HAP-1 (cell line): ENCODE data around the gene KNTC1.
"Not testable (repeated sequence)": the region's sequence is repeated elsewhere in the genome, so short reads cannot be mapped to it uniquely, and the experiment has no call there.

Experiments used
- DNase-seq, 2 experiments: peaks; one replicate each; pipeline ENCODE4 v3.0.0-alpha.2; 2016 to 2020; ENCODE audit warnings: low spot score in 2 of 2
- H3K27me3 ChIP-seq: fragments of 250-450 bp; sonication (Bioruptor Pico); 2 replicates; pipeline ENCODE4 v1.5.1; 2020; ENCODE audit warnings: low read depth, mild to moderate bottlenecking, moderate library complexity
- H3K36me3 ChIP-seq: fragments of 250-450 bp; sonication (Bioruptor Pico); replicated peaks from 2 replicates; pipeline ENCODE4 v1.5.1; 2020; ENCODE audit warnings: mild to moderate bottlenecking
- H3K4me1 ChIP-seq: fragments of 250-450 bp; sonication (Bioruptor Pico); 2 replicates; pipeline ENCODE4 v1.5.1; 2020; ENCODE audit warnings: mild to moderate bottlenecking
- H3K4me3 ChIP-seq: fragments of 250-450 bp; sonication (Bioruptor Pico); 2 replicates; pipeline ENCODE4 v1.5.1; 2020; ENCODE audit warnings: mild to moderate bottlenecking, moderate library complexity
- H3K9me3 ChIP-seq: fragments of 250-450 bp; sonication (Bioruptor Pico); 2 replicates; pipeline ENCODE4 v1.5.1; 2020; ENCODE audit warnings: mild to moderate bottlenecking, moderate library complexity
- in situ Hi-C: fragments of 300-500 bp; cut with MboI; formaldehyde crosslinking; loops from 3 replicates; pipeline ENCODE4 v1.14.3; 2020; ENCODE audit warnings: low sequenced_read_pairs, inconsistent platforms, mixed read lengths

KNTC1 gene

DNA sequence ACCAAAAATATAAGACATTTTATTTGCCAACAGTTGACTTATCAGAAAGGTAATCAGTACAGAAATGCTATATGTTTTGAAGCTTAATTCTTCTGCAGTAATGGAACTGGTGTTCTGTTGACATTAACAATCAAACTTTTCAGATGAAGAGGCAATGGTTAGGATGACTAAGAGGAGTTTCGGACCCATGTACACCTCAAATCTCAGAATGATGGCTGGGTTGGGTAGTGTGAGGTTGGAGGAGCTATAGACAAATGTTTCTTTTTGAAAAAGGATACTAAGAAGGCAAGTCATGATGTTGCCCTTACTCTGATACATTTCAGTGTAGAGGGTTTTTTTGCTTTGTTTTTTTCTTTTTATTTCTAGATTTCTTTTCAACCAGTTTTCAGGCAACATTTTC lies 66.9 kb downstream of the KNTC1 start:
- in situ Hi-C loops: loop anchor here (25.0 kb wide), 1 partner anchor 1018 kb away; the partner anchor contains the start of gene DDX55
- H3K4me1 ChIP-seq: no peaks in the 10 kb centered on the region
- no peaks in the 10 kb centered on the region for H3K9me3 ChIP-seq
- no peaks in the 10 kb centered on the region for H3K27me3 ChIP-seq
- no peak overlapping the region for H3K4me3 ChIP-seq
- no peak for DNase-seq
- peaks cover 62% of the 10 kb centered on the region for H3K36me3 ChIP-seq

DNA sequence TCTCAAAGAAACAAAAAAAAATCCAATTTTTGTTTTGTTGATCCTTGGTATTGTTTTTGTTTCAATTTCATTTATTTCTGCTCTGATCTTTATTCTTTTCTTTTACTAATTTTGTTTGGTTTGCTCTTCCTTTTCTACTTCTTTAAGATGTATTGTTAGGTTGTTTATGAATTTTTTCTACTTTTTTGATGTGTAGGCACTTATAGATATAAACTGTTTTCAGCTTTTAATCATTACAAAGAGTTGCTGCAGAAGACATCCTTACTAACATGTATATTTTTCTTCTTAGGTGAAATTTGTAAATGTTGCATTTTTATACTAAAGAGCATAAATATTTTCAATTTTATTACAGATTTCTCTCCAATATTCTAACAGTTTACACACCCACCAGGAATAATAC lies 69.8 kb downstream of the KNTC1 start:
- Histone ChIP-seq H3K4me1 (no peaks in the 10 kb centered on the region; the same call in 1 of the 2 replicates), H3K27me3 (no peaks in the 10 kb centered on the region), H3K4me3 (no peak overlapping the region), H3K9me3 (no peaks in the 10 kb centered on the region), H3K36me3 (peaks cover 43% of the 10 kb centered on the region)
- in situ Hi-C loops: loop anchor here (25.0 kb wide), 1 partner anchor 1015 kb away; the partner anchor contains the start of gene DDX55
- no peak for DNase-seq

DNA sequence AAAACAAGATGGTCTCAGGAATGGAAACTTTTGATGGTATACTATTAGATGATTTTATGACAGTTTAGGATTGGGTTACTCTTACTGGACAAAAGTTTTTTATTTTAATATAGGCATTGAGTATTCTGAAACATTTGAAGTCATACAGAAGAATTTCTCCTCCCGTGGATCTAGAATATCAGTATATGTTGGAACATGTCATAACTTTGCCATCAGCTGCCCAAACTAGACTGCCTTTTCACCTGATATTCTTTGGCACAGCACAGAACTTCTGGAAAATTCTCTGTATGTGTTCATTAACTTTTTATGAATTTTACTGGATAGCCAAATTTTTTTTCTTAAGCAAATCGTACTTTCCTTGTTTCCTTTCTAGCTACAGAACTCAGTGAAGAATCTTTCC lies 75.4 kb downstream of the KNTC1 start:
- H3K4me3 ChIP-seq: no peak overlapping the region
- DNase-seq: no peak
- in situ Hi-C loops: no loop called here
- no peaks in the 10 kb centered on the region for H3K27me3 ChIP-seq
- no peaks in the 10 kb centered on the region for H3K9me3 ChIP-seq
- no peaks in the 10 kb centered on the region; the same call in 1 of the 2 replicates for H3K4me1 ChIP-seq
- H3K36me3 ChIP-seq: peaks cover 52% of the 10 kb centered on the region

DNA sequence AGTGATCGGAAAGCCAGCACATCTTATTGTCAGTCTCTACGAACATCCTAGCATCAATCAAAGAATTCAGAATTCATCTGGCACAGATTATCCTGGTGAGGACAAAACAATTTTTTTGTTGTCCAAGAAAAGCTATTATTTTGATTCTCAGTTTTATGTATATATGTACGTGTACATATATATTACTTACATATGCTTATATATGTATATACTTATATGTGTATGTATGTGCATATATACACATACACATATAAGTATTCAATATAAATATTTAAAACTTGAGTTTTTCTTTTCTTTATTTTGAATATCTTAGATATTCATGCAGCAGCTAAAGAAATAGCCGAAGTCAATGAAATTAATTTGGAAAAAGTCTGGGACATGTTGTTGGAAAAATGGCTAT lies 77.9 kb downstream of the KNTC1 start:
- Histone ChIP-seq H3K4me1 (no peaks in the 10 kb centered on the region; the same call in 1 of the 2 replicates), H3K4me3 (no peak overlapping the region), H3K36me3 (peaks cover 56% of the 10 kb centered on the region), H3K27me3 (no peaks in the 10 kb centered on the region), H3K9me3 (no peaks in the 10 kb centered on the region)
- in situ Hi-C loops: no loop called here
- DNase-seq: no peak

DNA sequence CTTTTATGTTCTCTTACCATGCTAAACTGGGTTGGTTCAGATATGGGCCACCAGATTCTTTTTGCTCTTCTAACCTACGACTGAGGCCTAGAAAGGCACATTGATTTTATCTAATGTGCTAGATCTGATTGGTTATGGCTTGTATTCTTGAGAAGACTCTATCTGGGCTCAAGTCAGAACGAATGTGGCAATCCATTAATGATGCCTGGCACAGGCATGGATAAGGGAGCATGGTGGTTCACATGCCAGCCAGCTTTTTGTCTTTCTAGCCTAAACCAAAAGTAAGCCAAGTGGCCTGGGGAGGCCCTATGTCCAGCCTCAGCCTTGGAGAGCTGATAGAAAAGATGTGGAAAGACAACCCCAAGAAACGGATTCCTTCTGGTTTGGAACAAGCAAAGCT lies 82.7 kb downstream of the KNTC1 start:
- in situ Hi-C loops: no loop called here
- DNase-seq: no peak

DNA sequence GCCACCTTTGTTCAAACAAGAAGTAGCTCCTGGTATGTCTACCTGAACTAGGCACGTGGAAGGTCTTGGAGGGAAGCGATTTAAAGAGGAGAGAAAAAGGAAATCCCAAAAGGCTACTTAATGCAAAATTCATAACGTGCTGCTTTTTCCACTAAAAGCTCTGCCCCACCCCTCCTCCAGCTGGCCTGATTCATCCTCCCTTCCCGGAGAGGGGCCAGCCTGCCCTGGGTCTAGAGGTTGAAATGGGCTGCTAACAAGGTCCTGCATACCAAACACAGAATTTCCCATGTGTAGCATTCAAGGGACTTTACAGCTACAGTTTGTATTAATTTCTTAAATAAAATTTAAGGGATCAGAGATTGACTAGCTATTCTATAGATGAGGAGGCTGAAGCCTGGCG lies 83.2 kb downstream of the KNTC1 start:
- DNase-seq: no peak
- H3K9me3 ChIP-seq: no peaks in the 10 kb centered on the region
- H3K4me1 ChIP-seq: no peaks in the 10 kb centered on the region
- H3K4me3 ChIP-seq: no peak overlapping the region
- peaks cover 77% of the 10 kb centered on the region for H3K36me3 ChIP-seq
- in situ Hi-C loops: no loop called here
- no peaks in the 10 kb centered on the region for H3K27me3 ChIP-seq

More for the DNA sequence above, 82.7 kb downstream of the KNTC1 start:
- H3K27me3 ChIP-seq: no peaks in the 10 kb centered on the region
- no peaks in the 10 kb centered on the region for H3K4me1 ChIP-seq
- H3K4me3 ChIP-seq: no peak overlapping the region
- H3K9me3 ChIP-seq: no peaks in the 10 kb centered on the region
- peaks cover 77% of the 10 kb centered on the region for H3K36me3 ChIP-seq

DNA sequence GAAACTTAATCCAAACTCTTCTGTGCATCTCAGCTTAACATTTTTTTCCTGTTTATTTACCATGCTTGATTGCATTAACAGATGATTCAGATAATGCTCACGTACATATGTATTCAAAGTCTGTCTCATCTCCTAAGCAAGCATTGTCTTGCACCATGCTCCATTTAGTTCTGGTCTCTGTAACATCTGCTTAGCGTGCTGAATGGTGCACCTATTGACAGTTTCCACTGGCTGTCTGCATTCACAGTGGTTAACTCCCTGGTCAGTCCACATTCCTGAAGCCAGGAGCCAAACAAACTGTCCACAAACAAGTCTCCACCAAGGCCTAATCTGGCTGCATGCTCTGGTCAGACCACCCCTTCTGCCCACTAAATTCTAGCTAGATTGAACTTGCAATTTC lies 83.9 kb downstream of the KNTC1 start:
- no peaks in the 10 kb centered on the region for H3K4me1 ChIP-seq
- H3K4me3 ChIP-seq: no peak overlapping the region
- DNase-seq: no peak
- H3K27me3 ChIP-seq: no peaks in the 10 kb centered on the region
- no peaks in the 10 kb centered on the region for H3K9me3 ChIP-seq
- H3K36me3 ChIP-seq: peaks cover 80% of the 10 kb centered on the region
- in situ Hi-C loops: no loop called here

DNA sequence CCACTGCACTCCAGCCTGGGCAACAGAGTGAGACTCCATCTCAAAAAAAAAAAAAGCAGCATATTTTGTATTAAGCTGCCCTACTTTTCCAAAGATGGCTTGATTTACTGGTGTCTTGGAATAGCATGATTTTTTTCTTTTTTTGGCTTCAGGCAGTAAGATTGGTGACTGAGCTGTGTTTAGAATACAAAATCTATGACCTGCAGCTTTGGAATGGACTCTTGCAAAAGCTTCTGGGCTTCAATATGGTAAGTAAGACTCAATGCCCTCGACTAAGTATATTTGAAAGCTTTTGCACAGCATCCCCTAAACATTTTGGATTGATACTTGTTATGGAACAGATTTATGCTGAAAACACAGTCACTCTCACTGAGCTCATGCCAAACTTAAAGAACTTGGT lies 87.8 kb downstream of the KNTC1 start:
- Histone ChIP-seq H3K4me3 (no peak overlapping the region), H3K4me1 (no peaks in the 10 kb centered on the region), H3K27me3 (no peaks in the 10 kb centered on the region), H3K9me3 (no peaks in the 10 kb centered on the region), H3K36me3 (peaks cover 89% of the 10 kb centered on the region)
- DNase-seq: no peak
- in situ Hi-C loops: no loop called here

DNA sequence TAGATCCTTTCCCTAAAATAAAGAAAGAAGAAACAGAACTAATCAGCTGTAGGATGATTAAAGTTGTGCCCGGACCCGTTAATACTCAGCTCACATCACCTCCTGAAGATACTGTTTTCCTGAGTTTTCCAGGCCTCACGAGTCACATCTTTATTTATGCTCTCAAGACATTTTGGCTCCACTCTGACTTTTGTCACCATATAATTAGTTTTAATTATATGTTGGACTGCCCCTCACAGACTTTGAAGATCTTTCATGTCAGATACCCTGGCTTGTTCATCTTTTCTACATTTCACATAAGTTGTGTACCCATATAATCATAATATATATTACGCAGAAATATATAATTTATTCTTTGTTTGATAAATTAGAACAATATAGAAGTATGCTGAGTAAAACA lies 88.7 kb downstream of the KNTC1 start:
- Histone ChIP-seq H3K9me3 (no peaks in the 10 kb centered on the region), H3K4me1 (no peaks in the 10 kb centered on the region), H3K4me3 (no peak overlapping the region), H3K36me3 (peaks cover 88% of the 10 kb centered on the region), H3K27me3 (no peaks in the 10 kb centered on the region)
- in situ Hi-C loops: no loop called here
- no peak for DNase-seq

DNA sequence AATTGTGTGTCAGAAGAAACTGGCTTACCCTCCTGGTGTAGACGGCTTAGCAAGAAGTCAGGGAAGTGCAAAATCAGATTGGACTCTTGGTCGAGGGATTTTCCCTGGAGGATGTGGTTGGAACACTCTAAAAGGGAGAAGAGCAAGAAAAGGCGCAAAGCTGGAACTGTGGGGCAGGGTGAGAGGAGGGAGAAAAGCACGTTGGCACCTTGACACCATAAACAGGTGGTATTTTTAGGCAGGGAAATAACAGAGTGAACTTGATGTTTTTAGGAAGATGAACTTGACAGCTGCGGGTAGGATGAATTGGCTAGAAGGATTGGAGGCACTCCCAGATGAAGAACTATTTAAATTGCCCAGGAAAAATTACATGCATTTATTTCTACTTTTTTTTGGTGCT lies 108.4 kb downstream of the KNTC1 start:
- H3K4me1 ChIP-seq: no peaks in the 10 kb centered on the region
- no peak for DNase-seq
- no peak overlapping the region for H3K4me3 ChIP-seq
- H3K27me3 ChIP-seq: no peaks in the 10 kb centered on the region
- in situ Hi-C loops: no loop called here
- no peaks in the 10 kb centered on the region for H3K9me3 ChIP-seq
- H3K36me3 ChIP-seq: peaks cover 36% of the 10 kb centered on the region

DNA sequence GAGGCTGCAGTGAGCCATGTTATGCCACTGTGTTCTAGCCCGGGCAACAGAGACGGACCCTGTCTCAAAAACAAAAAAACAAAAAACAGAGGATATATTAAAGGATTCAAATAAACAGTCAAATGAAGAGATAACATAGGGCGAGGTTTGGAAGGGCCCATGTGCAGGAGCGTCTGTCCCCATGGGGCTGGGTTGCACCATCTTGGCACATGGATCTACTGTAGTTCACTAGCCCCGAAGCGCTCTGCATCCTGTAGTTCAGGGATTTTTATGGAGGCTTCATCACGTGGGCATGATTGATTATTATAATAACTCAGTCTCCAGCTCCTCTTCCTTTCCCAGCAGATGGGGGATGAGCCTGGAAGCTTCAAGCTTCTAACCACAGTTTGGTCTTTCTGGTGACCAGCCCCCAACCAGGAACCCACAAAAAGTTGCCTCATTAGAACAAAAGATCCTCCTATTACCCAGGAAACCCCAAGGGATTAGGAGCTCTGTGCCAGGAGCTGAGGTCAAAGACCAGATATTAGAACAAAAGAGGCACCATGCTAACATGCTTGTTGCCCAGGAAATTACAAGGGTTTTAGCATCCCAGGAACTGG lies 116.3 kb downstream of the KNTC1 start:
- no peaks in the 10 kb centered on the region for H3K27me3 ChIP-seq
- in situ Hi-C loops: no loop called here
- no peaks in the 10 kb centered on the region for H3K9me3 ChIP-seq
- DNase-seq: no peak
- no peak overlapping the region for H3K4me3 ChIP-seq
- no peaks in the 10 kb centered on the region for H3K36me3 ChIP-seq
- no peaks in the 10 kb centered on the region for H3K4me1 ChIP-seq

DNA sequence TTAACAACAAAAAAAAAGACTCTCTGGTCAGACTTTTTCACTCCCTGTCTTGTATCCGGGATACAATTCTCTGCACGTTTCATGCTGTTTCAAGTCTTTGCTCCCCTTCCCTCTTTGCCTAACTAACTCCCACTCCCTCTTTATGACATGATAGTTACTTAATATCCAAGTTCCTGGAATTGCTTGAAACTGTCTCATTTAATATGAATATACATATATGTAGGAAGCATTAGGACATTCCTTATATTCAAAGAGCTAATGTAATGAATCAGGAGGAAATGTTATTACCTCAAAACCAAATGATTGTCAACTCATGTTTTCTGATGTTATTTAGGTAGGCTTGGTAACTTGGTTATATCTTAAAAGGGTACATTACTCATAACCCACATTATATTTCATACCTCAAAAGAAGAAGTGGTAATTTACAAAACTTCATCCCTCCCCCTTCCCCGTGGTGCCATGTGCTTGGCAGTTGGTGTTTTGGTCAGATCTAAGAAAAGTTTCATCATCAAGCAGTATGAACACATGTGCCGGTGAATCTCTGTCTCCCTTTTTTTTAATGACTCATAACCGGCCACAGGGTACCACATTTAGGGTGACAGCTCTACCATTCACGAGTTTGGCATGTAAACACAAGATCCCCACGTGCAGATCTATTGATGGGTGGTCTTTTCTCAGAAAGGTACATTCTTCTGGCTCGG lies 119.6 kb downstream of the KNTC1 start:
- Histone ChIP-seq H3K4me1 (no peaks in the 10 kb centered on the region), H3K27me3 (no peaks in the 10 kb centered on the region), H3K9me3 (no peaks in the 10 kb centered on the region), H3K36me3 (no peaks in the 10 kb centered on the region), H3K4me3 (no peak overlapping the region)
- no peak for DNase-seq
- in situ Hi-C loops: no loop called here

DNA sequence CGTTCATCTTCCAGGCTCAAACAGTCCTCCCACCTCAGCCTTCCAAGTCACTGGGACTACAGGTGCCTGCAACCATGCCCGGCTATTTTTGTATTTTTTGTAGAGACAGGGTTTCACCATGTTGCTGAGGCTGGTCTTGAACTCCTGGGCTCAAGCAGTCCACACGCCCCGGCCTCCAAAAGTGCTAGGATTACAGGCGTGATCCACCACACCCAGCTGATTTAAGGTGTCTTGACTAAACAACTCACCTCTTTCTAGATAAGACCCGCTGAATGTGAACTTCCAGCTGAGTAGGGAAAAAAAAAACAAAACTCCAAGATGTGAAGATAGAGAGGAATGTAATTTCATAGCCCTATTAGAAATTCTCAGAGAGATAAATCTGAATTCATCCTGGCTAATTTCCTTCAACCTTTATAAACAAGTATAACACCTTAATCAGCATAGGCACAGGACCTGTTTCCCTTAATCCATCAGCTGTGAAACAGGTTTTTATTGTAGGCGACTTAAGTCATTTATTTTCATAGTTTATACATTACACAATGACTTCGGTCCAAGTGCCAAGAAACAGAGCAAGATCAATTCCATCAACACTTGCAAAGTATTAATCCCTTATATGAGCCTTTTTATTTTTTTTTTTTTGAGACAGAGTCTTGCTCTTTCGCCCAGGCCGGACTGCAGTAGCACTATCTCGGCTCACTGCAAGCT lies 124.6 kb downstream of the KNTC1 start:
- no peak for DNase-seq
- Histone ChIP-seq H3K4me3 (no peak overlapping the region), H3K27me3 (no peaks in the 10 kb centered on the region), H3K36me3 (no peaks in the 10 kb centered on the region), H3K4me1 (no peaks in the 10 kb centered on the region), H3K9me3 (no peaks in the 10 kb centered on the region)
- in situ Hi-C loops: no loop called here

DNA sequence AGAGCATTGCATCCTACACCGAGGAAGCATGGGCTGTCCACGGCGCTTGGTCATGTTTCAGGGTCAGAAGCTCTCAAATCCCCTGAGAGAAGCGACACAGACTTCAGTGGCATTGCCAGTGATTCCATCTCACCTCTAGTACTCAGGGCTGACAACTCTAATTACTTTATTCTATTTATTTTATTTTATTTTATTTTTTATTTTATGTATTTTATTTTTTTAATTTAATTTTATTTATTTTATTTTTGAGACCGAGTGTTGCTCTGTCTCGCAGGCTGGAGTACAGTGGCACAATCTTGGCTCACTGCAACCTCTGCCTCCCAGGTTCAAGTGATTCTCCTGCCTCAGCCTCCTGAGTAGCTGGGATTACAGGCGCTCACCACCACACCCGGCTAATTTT lies 126.2 kb downstream of the KNTC1 start:
- H3K36me3 ChIP-seq, in situ Hi-C loops, H3K4me1 ChIP-seq, DNase-seq, H3K4me3 ChIP-seq, H3K9me3 ChIP-seq, H3K27me3 ChIP-seq: not testable (repeated sequence)
